NK-92 (cell line): ENCODE results near the gene PRLR.
"Not testable (repeated sequence)": the region's sequence is repeated elsewhere in the genome, so short reads cannot be mapped to it uniquely, and the experiment has no call there.

ENCODE experiments used
- DNase-seq: peaks from one replicate; lab custom pipeline; 2025; ENCODE audit not compliant: unreplicated experiment; lab: John Stamatoyannopoulos, UW

The PRLR gene

GRCh38 chr5:35230038-35230611, at the start of gene PRLR:
PRLR (minus strand) TSS chr5:35230487; CDS start chr5:35089620, 140,867 bp downstream.
- no peak for DNase-seq

GRCh38 chr5:35274839-35275509, 44.7 kb upstream of the PRLR start:
- no peak for DNase-seq

- DNase-seq, result no peak
These were observed 38.7 kb upstream of the PRLR start for GRCh38 chr5:35269006-35269405.

- no peak for DNase-seq
These were observed 36.0 kb upstream of the PRLR start for GRCh38 chr5:35266276-35266675.

GRCh38 chr5:35264509-35264908, 34.2 kb upstream of the PRLR start:
- DNase-seq, result no peak

- DNase-seq, result no peak
These were observed 33.1 kb upstream of the PRLR start for GRCh38 chr5:35263266-35263877.

GRCh38 chr5:35253582-35253981, 23.3 kb upstream of the PRLR start:
- DNase-seq, result no peak

GRCh38 chr5:35252963-35253362, 22.7 kb upstream of the PRLR start:
- no peak for DNase-seq

- DNase-seq, result no peak
These were observed 18.8 kb upstream of the PRLR start for GRCh38 chr5:35248843-35249780.

- no peak for DNase-seq
These were observed 17.4 kb upstream of the PRLR start for GRCh38 chr5:35247648-35248034.

GRCh38 chr5:35246900-35247647, 16.8 kb upstream of the PRLR start:
- DNase-seq, result no peak

GRCh38 chr5:35246411-35246810, 16.1 kb upstream of the PRLR start:
- no peak for DNase-seq

GRCh38 chr5:35245371-35245770, 15.1 kb upstream of the PRLR start:
- not testable (repeated sequence) for DNase-seq

- no peak for DNase-seq
These were observed 13.9 kb upstream of the PRLR start for GRCh38 chr5:35244171-35244570.

- DNase-seq, result no peak
These were observed 12.5 kb upstream of the PRLR start for GRCh38 chr5:35242702-35243258.

- no peak for DNase-seq
These were observed 10.6 kb upstream of the PRLR start for GRCh38 chr5:35240892-35241291.

GRCh38 chr5:35239911-35240610, 9.8 kb upstream of the PRLR start:
- DNase-seq, result no peak

- no peak for DNase-seq
These were observed 9.2 kb upstream of the PRLR start for GRCh38 chr5:35239476-35239875.

- no peak for DNase-seq
These were observed 7.5 kb upstream of the PRLR start for GRCh38 chr5:35237580-35238376.
